Liver (tissue), 9 donors: ENCODE measurements around the gene SPTSSA. TPM values are rescaled to one million over a fixed set of nuclear protein-coding genes. Genes with fewer than 3 reads are reported as not detected.

ENCODE experiments used
- DNase-seq: peaks from one replicate; pipeline ENCODE4 v3.0.0-alpha.2; 2017; ENCODE audit warnings: low spot score
- H3K27ac ChIP-seq, 2 donors: one replicate each; pipeline ENCODE4 v1.7.0; 2013; ENCODE audit warnings: inconsistent platforms in 2 of 2, low read length in 2 of 2, control low read depth in 1 of 2, low read depth in 1 of 2, mild to moderate bottlenecking in 1 of 2
- H3K27me3 ChIP-seq, 4 donors: one replicate each; pipeline versions ENCODE4 v1.6.1 to v1.7.0; 2013; ENCODE audit warnings: low read length in 3 of 4, inconsistent platforms in 1 of 4, mild to moderate bottlenecking in 1 of 4, moderate library complexity in 1 of 4; ENCODE audit not compliant: control insufficient read depth in 4 of 4, insufficient read depth in 4 of 4
- H3K36me3 ChIP-seq, 4 donors: one replicate each; pipeline versions ENCODE4 v1.6.1 to v1.7.0; 2013; ENCODE audit warnings: low read length in 3 of 4, mild to moderate bottlenecking in 3 of 4, low read depth in 1 of 4, moderate library complexity in 1 of 4; ENCODE audit not compliant: control insufficient read depth in 4 of 4, insufficient read depth in 3 of 4
- H3K4me1 ChIP-seq, 4 donors: one replicate each; pipeline versions ENCODE4 v1.6.1 to v1.7.0; 2013; ENCODE audit warnings: low read length in 3 of 4, mild to moderate bottlenecking in 3 of 4, moderate library complexity in 1 of 4; ENCODE audit not compliant: control insufficient read depth in 4 of 4, insufficient read depth in 4 of 4
- H3K4me3 ChIP-seq, 3 donors: one replicate each; pipeline versions ENCODE4 v1.6.1 to v1.7.0; 2013; ENCODE audit warnings: low read length in 3 of 3, control low read depth in 1 of 3, low read depth in 1 of 3, mild to moderate bottlenecking in 1 of 3
- H3K9ac ChIP-seq, 2 donors: one replicate each; pipeline ENCODE4 v1.7.0; 2013; ENCODE audit warnings: low read length in 2 of 2, mild to moderate bottlenecking in 2 of 2, moderate library complexity in 2 of 2, control low read depth in 1 of 2, low read depth in 1 of 2
- H3K9me3 ChIP-seq, 4 donors: one replicate each; pipeline versions ENCODE4 v1.6.1 to v1.7.0; 2013; ENCODE audit warnings: low read length in 3 of 4; ENCODE audit not compliant: control insufficient read depth in 4 of 4
- CTCF ChIP-seq: fragments of 150-350 bp; IDR thresholded peaks from 2 replicates; pipeline ENCODE4 v1.5.1; 2017; ENCODE audit warnings: improper control_type of control experiment, low read depth, low read length; ENCODE audit not compliant: missing input control
- EGR1 ChIP-seq, 2 donors: IDR thresholded peaks; 2 replicates each; pipeline ENCODE4 v1.6.1; 2016 to 2018; ENCODE audit warnings: antibody characterized with exemption in 2 of 2, low read depth in 2 of 2
- FOXA1 ChIP-seq: IDR thresholded peaks from 2 replicates; pipeline ENCODE4 v1.6.1; 2016; ENCODE audit warnings: antibody characterized with exemption
- FOXA2 ChIP-seq: IDR thresholded peaks from 2 replicates; pipeline ENCODE4 v1.6.1; 2016; ENCODE audit warnings: antibody characterized with exemption
- GABPA ChIP-seq, 2 donors: IDR thresholded peaks in 1 of 2; conservative IDR thresholded peaks in 1 of 2; 2 replicates each; pipeline ENCODE4 v1.6.1; 2016; ENCODE audit warnings: antibody characterized with exemption in 2 of 2, mild to moderate bottlenecking in 1 of 2, moderate library complexity in 1 of 2
- HNF4A ChIP-seq, 2 donors: conservative IDR thresholded peaks; 2 replicates each; pipeline ENCODE4 v1.6.1; 2016; ENCODE audit warnings: antibody characterized with exemption in 2 of 2, mild to moderate bottlenecking in 2 of 2
- JUND ChIP-seq, 2 donors: IDR thresholded peaks; 2 replicates each; pipeline ENCODE4 v1.6.1; 2016; ENCODE audit warnings: antibody characterized with exemption in 2 of 2
- NR2F2 ChIP-seq: IDR thresholded peaks from 2 replicates; pipeline ENCODE4 v1.6.1; 2016; ENCODE audit warnings: antibody characterized with exemption
- RXRA ChIP-seq, 2 donors: IDR thresholded peaks; 2 replicates each; pipeline ENCODE4 v1.6.1; 2017 to 2018; ENCODE audit warnings: antibody characterized with exemption in 2 of 2, mild to moderate bottlenecking in 1 of 2
- SP1 ChIP-seq: IDR thresholded peaks from 2 replicates; pipeline ENCODE4 v1.6.1; 2018; ENCODE audit warnings: antibody characterized with exemption, mild to moderate bottlenecking
- WGBS: extraction: QIAGEN DNeasy Blood & Tissue Kit; methylation state at CpG from one replicate; pipeline ENCODE4 v1.1.7; 2013; 5-methylcytosine and 5-hydroxymethylcytosine counted together
- polyA plus RNA-seq, 2 donors: library from polyadenylated mRNA; stranded (reverse) in 1 of 2; unstranded in 1 of 2; fragments of 200-250 nt in 1 of 2; fragments of >200 nt in 1 of 2; fragmentation: Nextera tagmentation in 1 of 2; extraction: Ambion mirVana in 1 of 2; gene quantifications; one replicate each; pipeline versions ENCODE4 v1.2.1 to v1.2.3, GENCODE V29; 2013 to 2015
- total RNA-seq, 2 donors: library from RNA; depleted of rRNA; stranded (reverse); fragments of >200 nt; gene quantifications; one replicate each; pipeline ENCODE4 v1.2.3, GENCODE V29; 2014
- TF ChIP-seq, protein P1 (sequence below): IDR thresholded peaks from 2 replicates; pipeline ENCODE4 v1.6.1; 2016; ENCODE audit warnings: antibody characterized with exemption
- TF ChIP-seq, protein P2 (sequence below): IDR thresholded peaks from 2 replicates; pipeline ENCODE4 v1.6.1; 2016; ENCODE audit warnings: antibody characterized with exemption
- TF ChIP-seq, protein P3 (sequence below): IDR thresholded peaks from 2 replicates; pipeline ENCODE4 v1.6.1; 2016; ENCODE audit warnings: antibody characterized with exemption, mild to moderate bottlenecking
- TF ChIP-seq, protein P4 (sequence below): IDR thresholded peaks from 2 replicates; pipeline ENCODE4 v1.6.1; 2016; ENCODE audit warnings: antibody characterized with exemption
- donor health status: healthy.
- donor health status: healthy.
- donor health status: healthy.
- donor health status: healthy.
- donor health status: healthy.

The SPTSSA gene
- total and polyA plus RNA-seq, 4 donors: 9.5 to 15.2 (median 12.1) TPM

DNA sequence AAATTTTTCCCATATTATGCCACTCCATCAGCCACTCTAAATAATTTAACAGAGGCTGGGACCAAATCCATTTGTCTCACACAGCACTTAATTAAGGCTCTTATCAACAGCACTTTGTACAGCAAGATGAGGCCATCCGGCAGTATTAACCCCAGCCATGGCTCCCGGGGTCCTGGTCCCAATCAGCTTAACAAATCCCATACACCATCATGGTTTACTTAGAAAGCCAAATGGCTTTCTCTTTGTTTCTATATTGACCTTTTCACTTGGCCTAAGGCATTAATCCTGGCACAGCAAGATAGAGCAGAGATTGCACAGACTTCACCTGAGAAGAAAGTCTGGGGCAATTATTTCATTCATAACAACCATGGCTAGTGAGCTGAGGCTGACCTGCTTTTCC is 38.6 kb downstream of the SPTSSA start:
- H3K9me3 ChIP-seq: peaks cover 0 to 7% (median 1%) of the 10 kb centered on the region in 4 donors
- DNase-seq: no peak
- WGBS: 80% methylated on average over 2 of the region's 2 CpGs
- H3K9ac ChIP-seq: no peak overlapping the region
- no peak overlapping the region for H3K27ac ChIP-seq
- TF ChIP-seq GABPA (IDR thresholded peaks at IDR 0.05 in 1 of 2, conservative IDR thresholded peaks at IDR 0.05 in 1 of 2) (no peak), SP1 (no peak), HNF4A (conservative IDR thresholded peaks at IDR 0.05) (no peak), CTCF (no peak), JUND (IDR thresholded peaks at IDR 0.05) (no peak), FOXA1 (no peak), RXRA (IDR thresholded peaks at IDR 0.05) (no peak)
- TF ChIP-seq, protein P1, sequence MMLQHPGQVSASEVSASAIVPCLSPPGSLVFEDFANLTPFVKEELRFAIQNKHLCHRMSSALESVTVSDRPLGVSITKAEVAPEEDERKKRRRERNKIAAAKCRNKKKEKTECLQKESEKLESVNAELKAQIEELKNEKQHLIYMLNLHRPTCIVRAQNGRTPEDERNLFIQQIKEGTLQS: no peak
- TF ChIP-seq, protein P2, sequence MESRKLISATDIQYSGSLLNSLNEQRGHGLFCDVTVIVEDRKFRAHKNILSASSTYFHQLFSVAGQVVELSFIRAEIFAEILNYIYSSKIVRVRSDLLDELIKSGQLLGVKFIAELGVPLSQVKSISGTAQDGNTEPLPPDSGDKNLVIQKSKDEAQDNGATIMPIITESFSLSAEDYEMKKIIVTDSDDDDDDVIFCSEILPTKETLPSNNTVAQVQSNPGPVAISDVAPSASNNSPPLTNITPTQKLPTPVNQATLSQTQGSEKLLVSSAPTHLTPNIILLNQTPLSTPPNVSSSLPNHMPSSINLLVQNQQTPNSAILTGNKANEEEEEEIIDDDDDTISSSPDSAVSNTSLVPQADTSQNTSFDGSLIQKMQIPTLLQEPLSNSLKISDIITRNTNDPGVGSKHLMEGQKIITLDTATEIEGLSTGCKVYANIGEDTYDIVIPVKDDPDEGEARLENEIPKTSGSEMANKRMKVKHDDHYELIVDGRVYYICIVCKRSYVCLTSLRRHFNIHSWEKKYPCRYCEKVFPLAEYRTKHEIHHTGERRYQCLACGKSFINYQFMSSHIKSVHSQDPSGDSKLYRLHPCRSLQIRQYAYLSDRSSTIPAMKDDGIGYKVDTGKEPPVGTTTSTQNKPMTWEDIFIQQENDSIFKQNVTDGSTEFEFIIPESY: no peak
- TF ChIP-seq, protein P3, sequence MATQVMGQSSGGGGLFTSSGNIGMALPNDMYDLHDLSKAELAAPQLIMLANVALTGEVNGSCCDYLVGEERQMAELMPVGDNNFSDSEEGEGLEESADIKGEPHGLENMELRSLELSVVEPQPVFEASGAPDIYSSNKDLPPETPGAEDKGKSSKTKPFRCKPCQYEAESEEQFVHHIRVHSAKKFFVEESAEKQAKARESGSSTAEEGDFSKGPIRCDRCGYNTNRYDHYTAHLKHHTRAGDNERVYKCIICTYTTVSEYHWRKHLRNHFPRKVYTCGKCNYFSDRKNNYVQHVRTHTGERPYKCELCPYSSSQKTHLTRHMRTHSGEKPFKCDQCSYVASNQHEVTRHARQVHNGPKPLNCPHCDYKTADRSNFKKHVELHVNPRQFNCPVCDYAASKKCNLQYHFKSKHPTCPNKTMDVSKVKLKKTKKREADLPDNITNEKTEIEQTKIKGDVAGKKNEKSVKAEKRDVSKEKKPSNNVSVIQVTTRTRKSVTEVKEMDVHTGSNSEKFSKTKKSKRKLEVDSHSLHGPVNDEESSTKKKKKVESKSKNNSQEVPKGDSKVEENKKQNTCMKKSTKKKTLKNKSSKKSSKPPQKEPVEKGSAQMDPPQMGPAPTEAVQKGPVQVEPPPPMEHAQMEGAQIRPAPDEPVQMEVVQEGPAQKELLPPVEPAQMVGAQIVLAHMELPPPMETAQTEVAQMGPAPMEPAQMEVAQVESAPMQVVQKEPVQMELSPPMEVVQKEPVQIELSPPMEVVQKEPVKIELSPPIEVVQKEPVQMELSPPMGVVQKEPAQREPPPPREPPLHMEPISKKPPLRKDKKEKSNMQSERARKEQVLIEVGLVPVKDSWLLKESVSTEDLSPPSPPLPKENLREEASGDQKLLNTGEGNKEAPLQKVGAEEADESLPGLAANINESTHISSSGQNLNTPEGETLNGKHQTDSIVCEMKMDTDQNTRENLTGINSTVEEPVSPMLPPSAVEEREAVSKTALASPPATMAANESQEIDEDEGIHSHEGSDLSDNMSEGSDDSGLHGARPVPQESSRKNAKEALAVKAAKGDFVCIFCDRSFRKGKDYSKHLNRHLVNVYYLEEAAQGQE: no peak
- TF ChIP-seq, protein P4, sequence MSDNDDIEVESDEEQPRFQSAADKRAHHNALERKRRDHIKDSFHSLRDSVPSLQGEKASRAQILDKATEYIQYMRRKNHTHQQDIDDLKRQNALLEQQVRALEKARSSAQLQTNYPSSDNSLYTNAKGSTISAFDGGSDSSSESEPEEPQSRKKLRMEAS: no peak
- H3K4me3 ChIP-seq: no peak overlapping the region
- H3K27me3 ChIP-seq: no peaks in the 10 kb centered on the region
- H3K4me1 ChIP-seq: peaks cover 0 to 11% (median 5%) of the 10 kb centered on the region in 4 donors
- no peaks in the 10 kb centered on the region for H3K36me3 ChIP-seq

GRCh38 chr14:34420547-34421150 is 41.4 kb downstream of the SPTSSA start:
- Histone ChIP-seq H3K9ac (no peak overlapping the region), H3K4me1 (no peaks in the 10 kb centered on the region), H3K27ac (no peak overlapping the region), H3K4me3 (no peak overlapping the region), H3K36me3 (no peaks in the 10 kb centered on the region), H3K9me3 (peaks cover 0 to 7% (median 1%) of the 10 kb centered on the region in 4 donors), H3K27me3 (no peaks in the 10 kb centered on the region)
- no peak for TF ChIP-seq GABPA (IDR thresholded peaks at IDR 0.05 in 1 of 2, conservative IDR thresholded peaks at IDR 0.05 in 1 of 2)
- TF ChIP-seq, protein P2: no peak
- no peak for TF ChIP-seq NR2F2
- TF ChIP-seq, protein P1: no peak
- TF ChIP-seq EGR1 (IDR thresholded peaks at IDR 0.05; ENCODE audit: low read depth in 2 of 2): no peak
- TF ChIP-seq SP1: no peak
- TF ChIP-seq, protein P4: no peak
- no peak for TF ChIP-seq FOXA1
- no peak for TF ChIP-seq FOXA2
- TF ChIP-seq, protein P3: no peak
- no peak for DNase-seq
- 92% methylated on average over 6 of the region's 6 CpGs for WGBS
